Measurements from ENCODE around the gene ADPGK. TPM values are rescaled to one million over a fixed set of nuclear protein-coding genes. Genes with fewer than 3 reads are reported as not detected.

Gene ADPGK
- total RNA-seq, 1 experiment from 2014 or later: 54.8 TPM

DNA sequence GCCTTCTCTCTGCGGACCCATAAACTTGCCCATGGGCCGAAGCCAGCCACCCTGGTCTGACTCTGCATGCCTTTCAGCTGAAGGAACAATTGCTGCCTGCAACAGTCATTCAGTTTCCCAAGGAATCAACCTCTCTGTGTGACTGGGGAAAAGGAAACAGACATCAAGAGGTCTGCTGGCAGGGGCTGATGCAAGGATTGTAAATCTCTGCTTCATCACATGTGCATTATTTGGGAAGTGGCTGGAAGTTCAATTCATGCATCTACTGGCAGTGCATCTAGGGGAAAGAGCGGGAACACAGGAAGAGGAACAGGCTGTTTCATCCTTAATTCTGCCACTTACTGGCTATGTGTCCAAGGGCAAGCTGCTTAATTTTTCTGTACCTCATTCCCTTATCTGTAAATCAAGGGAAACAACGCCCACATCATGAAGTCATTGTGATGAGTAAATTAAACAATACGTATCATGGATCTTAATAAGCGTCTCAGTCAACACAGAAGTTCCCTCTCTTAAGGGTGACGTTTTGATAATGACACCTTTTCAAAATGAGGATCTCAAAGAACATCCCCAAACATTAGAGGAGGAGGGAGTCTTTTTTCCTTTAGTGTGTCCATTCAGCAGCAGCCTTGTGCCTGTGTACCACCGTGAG, 17.4 kb upstream of the ADPGK start:
- Histone ChIP-seq H3K27me3 (ENCODE audit: insufficient read depth, low read length) (no peaks in the 10 kb centered on the region), H4K8ac (replicated peaks; ENCODE audit: insufficient read length, low read depth, low read length) (no peak overlapping the region), H4K5ac (ENCODE audit: insufficient read length, low read depth, low read length) (no peak overlapping the region), H2BK12ac (ENCODE audit: insufficient read length, low read depth, low read length) (no peak overlapping the region), H3K23ac (ENCODE audit: insufficient read length, low read depth, low read length) (no peak overlapping the region), H4K20me1 (ENCODE audit: control insufficient read depth, insufficient read depth, insufficient read length) (no peaks in the 10 kb centered on the region), H3K18ac (ENCODE audit: insufficient read length, low read depth, low read length) (no peak overlapping the region), H3K4me2 (ENCODE audit: insufficient read depth, insufficient read length, low read length) (no peak overlapping the region), H2BK20ac (ENCODE audit: low read depth, low read length, poor library complexity, severe bottlenecking) (no peak overlapping the region), H2BK120ac (ENCODE audit: low read depth, low read length, poor library complexity, severe bottlenecking) (no peak overlapping the region), H2AFZ (ENCODE audit: low read length) (no peak overlapping the region), H2BK5ac (ENCODE audit: insufficient read length, low read length) (no peak overlapping the region), H3K4me1 (ENCODE audit: insufficient read depth, low read length) (no peaks in the 10 kb centered on the region), H3K9ac (ENCODE audit: extremely low read depth, insufficient read length, low read length) (no peak overlapping the region), H3K79me2 (ENCODE audit: insufficient read depth, low read length) (no peaks in the 10 kb centered on the region), H3K9me3 (ENCODE audit: control insufficient read depth, low read depth, low read length) (no peaks in the 10 kb centered on the region), H2BK15ac (ENCODE audit: low read depth, low read length) (no peak overlapping the region), H3K14ac (ENCODE audit: insufficient read depth, low read length) (no peak overlapping the region), H4K91ac (ENCODE audit: insufficient read length, low read depth, low read length) (no peak overlapping the region), H3K79me1 (ENCODE audit: insufficient read depth, low read depth, low read length, poor library complexity, severe bottlenecking) (no peaks in the 10 kb centered on the region), H3K23me2 (ENCODE audit: insufficient read length, low read depth, low read length, poor library complexity, severe bottlenecking) (peaks cover 4% of the 10 kb centered on the region), H3T11ph (ENCODE audit: low read length) (no peak overlapping the region), H3K56ac (ENCODE audit: insufficient read length, low read depth, low read length) (no peak overlapping the region), H2AK5ac (ENCODE audit: insufficient read length, low read length) (no peak overlapping the region), H3K27ac (ENCODE audit: insufficient read length, low read depth, low read length) (no peak overlapping the region), H3K4ac (ENCODE audit: low read depth, low read length) (no peak overlapping the region)
- no peaks in the 10 kb centered on the region for H3K36me3 Mint-ChIP-seq (ENCODE audit: insufficient read depth in 1 of 3, low read depth in 3 of 3)
- no peak overlapping the region for H3K27ac Mint-ChIP-seq
- no peak overlapping the region for H3K4me3 Mint-ChIP-seq
- DNase-seq: no peak
- peaks cover 10 to 12% of the 10 kb centered on the region in 2 experiments for H3K4me1 Mint-ChIP-seq
- TF ChIP-seq, protein P1, sequence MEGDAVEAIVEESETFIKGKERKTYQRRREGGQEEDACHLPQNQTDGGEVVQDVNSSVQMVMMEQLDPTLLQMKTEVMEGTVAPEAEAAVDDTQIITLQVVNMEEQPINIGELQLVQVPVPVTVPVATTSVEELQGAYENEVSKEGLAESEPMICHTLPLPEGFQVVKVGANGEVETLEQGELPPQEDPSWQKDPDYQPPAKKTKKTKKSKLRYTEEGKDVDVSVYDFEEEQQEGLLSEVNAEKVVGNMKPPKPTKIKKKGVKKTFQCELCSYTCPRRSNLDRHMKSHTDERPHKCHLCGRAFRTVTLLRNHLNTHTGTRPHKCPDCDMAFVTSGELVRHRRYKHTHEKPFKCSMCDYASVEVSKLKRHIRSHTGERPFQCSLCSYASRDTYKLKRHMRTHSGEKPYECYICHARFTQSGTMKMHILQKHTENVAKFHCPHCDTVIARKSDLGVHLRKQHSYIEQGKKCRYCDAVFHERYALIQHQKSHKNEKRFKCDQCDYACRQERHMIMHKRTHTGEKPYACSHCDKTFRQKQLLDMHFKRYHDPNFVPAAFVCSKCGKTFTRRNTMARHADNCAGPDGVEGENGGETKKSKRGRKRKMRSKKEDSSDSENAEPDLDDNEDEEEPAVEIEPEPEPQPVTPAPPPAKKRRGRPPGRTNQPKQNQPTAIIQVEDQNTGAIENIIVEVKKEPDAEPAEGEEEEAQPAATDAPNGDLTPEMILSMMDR (conservative IDR thresholded peaks at IDR 0.05): no peak
- no peaks in the 10 kb centered on the region for H3K9me3 Mint-ChIP-seq
- peaks cover 8% of the 10 kb centered on the region for H3K27me3 Mint-ChIP-seq (ENCODE audit: low read depth)
- WGBS (ENCODE audit: extremely low coverage, insufficient read length, low lambda C conversion rate): no CpG with 5 or more reads among the region's 8 CpGs
